ENCODE data around the gene SMIM1. TPM values are rescaled to one million over a fixed set of nuclear protein-coding genes. Genes with fewer than 3 reads are reported as not detected.

Gene SMIM1
- total and polyA plus RNA-seq, 4 donors: 0.99 to 10.1 (median 3.3) TPM

Small RNA genes within 50 kb of the gene (small RNA-seq; reads per million reads assigned to genes)
- gene RF02197 (ENCODE audit: low replicate concordance) (not detected), gene RN7SL574P (ENCODE audit: low replicate concordance) (not detected)

Other genes with a start within 250 kb of the SMIM1 start
- gene MEGF6, start 161.2 kb upstream of the SMIM1 start, total RNA-seq: 10 to 100 TPM in 1 of 2 donors, 1 to 10 TPM in 1; 6.0 to 15.4 TPM
- gene MEGF6, start 161.2 kb upstream of the SMIM1 start, polyA plus RNA-seq (ENCODE audit: insufficient read length in 2 of 2): 10 to 100 TPM; 15.1 to 19.9 TPM
- gene TPRG1L, start 147.7 kb upstream of the SMIM1 start, total RNA-seq: 10 to 100 TPM; 18.5 to 37.9 TPM
- gene TPRG1L, start 147.7 kb upstream of the SMIM1 start, polyA plus RNA-seq (ENCODE audit: insufficient read length in 2 of 2): 10 to 100 TPM; 39.6 to 45.3 TPM
- gene WRAP73, start 122.6 kb upstream of the SMIM1 start, total RNA-seq: 10 to 100 TPM; 12.3 to 12.8 TPM
- gene WRAP73, start 122.6 kb upstream of the SMIM1 start, polyA plus RNA-seq (ENCODE audit: insufficient read length in 2 of 2): 10 to 100 TPM; 17.0 to 22.8 TPM
- 1 to 10 TPM in 1 of 2 donors, under 1 TPM in 1; 0.30 to 3.0 TPM for gene TP73, start 120.2 kb upstream of the SMIM1 start, total RNA-seq
- gene TP73, start 120.2 kb upstream of the SMIM1 start, polyA plus RNA-seq (ENCODE audit: insufficient read length in 2 of 2): 1 to 10 TPM; 1.0 to 1.4 TPM
- not detected for gene CCDC27, start 20.3 kb upstream of the SMIM1 start, total RNA-seq
- under 1 TPM; 0.11 to 0.26 TPM for gene CCDC27, start 20.3 kb upstream of the SMIM1 start, polyA plus RNA-seq (ENCODE audit: insufficient read length in 2 of 2)
- gene LRRC47, start 23.7 kb downstream of the SMIM1 start, total RNA-seq: 10 to 100 TPM; 27.0 to 35.5 TPM
- 10 to 100 TPM; 65.5 to 81.6 TPM for gene LRRC47, start 23.7 kb downstream of the SMIM1 start, polyA plus RNA-seq (ENCODE audit: insufficient read length in 2 of 2)
- 10 to 100 TPM; 23.9 to 35.2 TPM for gene CEP104, start 84.5 kb downstream of the SMIM1 start, total RNA-seq
- 10 to 100 TPM; 33.5 to 43.8 TPM for gene CEP104, start 84.5 kb downstream of the SMIM1 start, polyA plus RNA-seq (ENCODE audit: insufficient read length in 2 of 2)
- 1 to 10 TPM; 6.9 to 8.2 TPM for gene DFFB, start 84.7 kb downstream of the SMIM1 start, total RNA-seq
- 10 to 100 TPM in 1 of 2 donors, 1 to 10 TPM in 1; 7.4 to 15.4 TPM for gene DFFB, start 84.7 kb downstream of the SMIM1 start, polyA plus RNA-seq (ENCODE audit: insufficient read length in 2 of 2)
- 10 to 100 TPM; 18.5 to 29.1 TPM for gene C1orf174, start 127.5 kb downstream of the SMIM1 start, total RNA-seq
- gene C1orf174, start 127.5 kb downstream of the SMIM1 start, polyA plus RNA-seq (ENCODE audit: insufficient read length in 2 of 2): 10 to 100 TPM; 23.7 to 27.2 TPM

Data from spinal cord (tissue), 4 donors.